HG03159 (cell line): ENCODE data around the gene NAV1.

ENCODE experiments used
- ATAC-seq: cut with Tn5 transposase; IDR thresholded peaks from one replicate; pipeline ENCODE4 v1.9.1; 2021; ENCODE audit warnings: mild to moderate bottlenecking, moderate library complexity; ENCODE audit not compliant: unreplicated experiment

NAV1 gene

GRCh38 chr1:201525193-201525778 lies 13.6 kb upstream of the NAV1 start:
- no peak for ATAC-seq

- ATAC-seq, result no peak
Measured at GRCh38 chr1:201527879-201528278, 11.0 kb upstream of the NAV1 start.

DNA sequence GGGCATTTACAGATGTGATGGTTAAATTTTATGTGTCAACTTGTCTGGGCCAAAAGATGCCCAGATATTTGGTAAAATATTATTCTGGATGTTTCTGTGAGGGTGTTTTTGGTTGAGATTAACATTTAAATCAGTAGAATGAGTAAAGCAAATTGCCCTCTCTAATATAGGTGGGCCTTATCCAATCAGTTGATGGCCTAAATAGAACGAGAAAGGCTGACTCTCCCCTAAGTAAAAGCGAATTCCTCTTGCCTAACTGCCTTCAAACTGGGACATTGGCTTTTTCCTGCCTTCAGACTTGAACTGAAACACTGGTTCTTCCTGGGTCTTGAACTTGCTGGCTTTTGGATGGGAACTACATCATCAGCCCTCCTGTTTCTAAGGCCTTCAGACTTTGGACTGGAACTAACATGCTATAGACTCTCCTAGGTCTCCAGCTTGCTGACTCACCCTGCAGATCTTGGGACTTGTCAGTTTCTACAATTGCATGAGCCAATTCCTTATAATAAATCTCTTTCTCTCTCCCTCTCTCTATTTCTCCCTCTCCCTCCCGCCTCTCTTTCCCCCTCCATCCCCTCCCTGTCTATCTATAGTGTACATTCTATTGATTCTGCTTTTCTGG lies 10.2 kb upstream of the NAV1 start:
- ATAC-seq, result no peak

DNA sequence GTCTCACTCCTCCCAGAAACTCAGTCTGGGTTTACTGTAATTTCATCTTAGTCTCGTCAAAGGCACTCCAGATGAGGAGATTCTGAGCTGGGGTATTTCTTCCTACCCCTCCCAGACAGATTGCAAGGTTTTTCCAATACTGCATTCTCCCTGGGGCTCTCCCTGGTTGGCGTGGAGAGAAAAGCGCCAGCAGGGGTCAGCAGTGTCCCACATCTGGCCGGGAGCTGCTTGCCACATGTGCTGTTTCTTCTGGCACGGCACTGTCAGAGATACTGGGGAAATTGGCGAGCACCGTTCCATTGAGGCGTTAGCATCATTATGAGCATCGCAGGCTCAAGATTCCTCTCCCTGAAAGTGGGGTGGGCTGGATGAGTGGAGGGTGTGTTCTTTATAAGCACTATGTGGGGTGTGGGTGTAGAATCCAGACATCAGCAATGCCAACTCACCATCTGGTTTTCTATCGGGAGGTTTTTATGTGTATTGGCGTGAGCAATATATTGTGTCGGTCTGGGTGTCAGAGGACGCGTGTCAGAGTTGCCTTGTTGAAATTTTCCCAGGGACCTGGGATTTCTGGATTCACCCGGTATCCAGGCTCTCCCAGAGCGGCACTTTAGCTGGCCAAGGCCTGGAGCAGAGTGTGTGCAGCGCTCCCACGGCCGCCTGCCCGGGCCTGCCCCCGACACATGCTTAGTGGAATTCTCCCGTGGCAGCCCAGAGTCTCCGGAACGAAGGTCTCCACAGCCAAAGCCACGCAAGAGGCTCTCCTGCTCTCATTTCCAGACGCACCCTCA lies 8.0 kb upstream of the NAV1 start:
- ATAC-seq, result no peak

DNA sequence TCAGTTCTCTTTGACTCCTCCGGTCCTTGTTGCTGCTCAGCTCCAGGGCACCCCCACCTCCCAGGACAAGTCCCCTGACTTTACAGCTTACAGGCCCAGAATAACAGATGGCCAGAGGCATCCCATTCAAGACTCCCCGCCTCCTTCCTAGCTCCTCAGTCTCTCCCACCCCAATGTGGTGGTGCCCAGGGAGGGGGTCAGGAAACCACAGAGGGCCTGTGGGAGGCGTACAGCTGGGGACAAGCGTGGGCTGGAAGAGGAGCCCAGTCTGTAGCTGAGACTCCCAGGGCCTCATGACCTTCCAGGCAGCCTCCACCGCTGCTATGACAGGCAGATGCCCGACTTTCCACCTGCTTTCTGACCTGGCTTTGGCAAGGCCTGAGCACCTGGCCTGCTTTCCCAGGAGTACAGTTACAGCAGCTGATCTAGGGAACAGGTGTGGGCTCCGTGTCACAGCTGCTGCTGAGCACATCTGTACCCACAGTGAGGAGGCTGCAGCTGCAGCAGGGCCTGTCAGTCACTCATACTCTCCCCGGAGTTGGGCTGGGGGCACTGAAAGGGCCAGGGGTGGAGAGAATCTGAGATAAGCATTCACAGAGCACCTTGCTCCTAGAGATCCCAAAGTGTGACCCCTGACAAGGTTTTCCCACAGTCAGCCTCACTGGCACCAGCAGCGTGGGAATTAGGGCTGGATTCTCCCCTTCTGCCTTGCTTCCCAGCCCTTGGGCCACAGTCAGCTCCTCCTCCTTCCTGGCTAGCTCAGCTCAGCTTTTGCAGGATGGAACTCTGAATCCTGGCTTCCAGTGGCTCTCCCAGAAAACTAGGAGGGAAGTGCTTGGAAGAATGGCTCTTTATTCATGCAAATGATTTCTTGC lies 7.1 kb upstream of the NAV1 start:
- ATAC-seq, result no peak

DNA sequence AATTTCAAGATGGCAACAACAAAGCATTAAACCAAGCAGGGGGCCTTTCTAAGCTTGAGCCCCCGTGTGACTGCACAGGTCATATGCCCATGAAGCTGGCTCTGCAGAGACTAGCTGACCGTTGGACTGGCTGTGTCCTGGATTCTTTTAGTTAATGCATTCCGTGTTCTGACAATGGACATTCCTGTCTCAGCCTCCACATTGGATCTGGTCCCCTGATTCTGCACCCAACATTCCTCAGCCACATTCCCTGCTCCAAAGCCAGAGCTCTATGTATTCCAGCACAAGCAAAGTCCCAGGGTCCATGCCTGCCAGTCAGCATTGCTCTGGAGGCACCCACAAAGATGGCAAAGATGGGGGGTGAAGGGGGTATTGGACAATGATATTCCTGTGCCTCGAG lies 5.1 kb upstream of the NAV1 start:
- no peak for ATAC-seq

DNA sequence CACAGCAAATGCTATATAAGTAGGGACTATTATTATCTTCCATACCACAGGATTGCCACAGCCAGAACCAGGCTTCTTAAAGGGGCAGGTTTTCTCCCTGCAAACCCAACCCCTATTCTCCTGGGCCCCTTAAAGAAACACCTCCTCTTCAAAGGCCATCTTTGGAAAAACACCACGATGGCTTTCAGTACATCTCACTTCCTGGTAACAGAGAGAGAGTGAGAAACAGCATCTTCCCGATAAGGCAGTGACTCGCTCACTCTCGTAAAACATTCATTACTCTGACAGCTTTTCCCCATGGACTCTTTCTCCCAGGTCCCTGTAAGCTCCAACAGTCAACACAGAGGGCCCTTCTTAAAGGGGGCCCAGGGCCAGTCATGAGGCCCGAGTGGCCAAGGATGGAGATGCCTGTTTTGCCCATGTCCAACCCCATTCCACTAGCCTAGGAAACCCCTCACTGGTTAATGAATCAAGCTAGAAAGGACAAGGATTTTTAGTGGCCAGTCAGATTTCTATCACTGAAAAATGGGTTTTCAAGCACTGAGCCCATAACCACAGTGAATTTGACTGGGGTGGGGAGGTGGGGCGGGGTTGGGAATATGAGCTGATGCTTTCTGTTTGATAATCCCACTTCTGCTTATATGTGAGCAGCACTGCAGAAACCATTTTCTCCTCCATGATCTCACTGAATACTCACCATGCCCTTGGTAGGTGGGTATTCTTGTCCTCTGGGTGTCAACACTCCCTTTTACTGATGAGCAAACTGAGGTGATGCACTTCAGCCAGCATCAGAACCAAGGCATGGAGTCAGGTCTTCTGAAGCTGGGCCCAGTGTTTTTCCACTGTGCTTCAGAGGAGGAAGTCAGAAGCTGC lies 3.6 kb upstream of the NAV1 start:
- no peak for ATAC-seq

DNA sequence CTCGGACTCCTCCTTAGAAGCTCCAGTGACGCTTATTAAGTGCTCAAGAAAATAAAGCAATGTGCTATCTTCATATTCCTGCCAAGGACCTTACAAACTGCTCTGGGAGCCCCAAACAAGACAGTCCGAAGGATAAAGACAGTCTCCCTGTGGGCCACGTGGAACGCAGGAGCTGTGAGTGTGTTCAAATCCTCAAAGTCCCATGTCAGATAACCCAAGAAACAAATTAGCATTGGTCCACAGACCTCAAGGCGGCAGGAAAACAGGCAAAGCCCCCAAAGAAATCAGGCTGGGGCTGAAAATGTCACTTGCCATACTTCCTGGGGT lies 3.0 kb upstream of the NAV1 start:
- ATAC-seq, result no peak

GRCh38 chr1:201536558-201536957 lies 2.4 kb upstream of the NAV1 start:
- no peak for ATAC-seq

GRCh38 chr1:201537028-201537427 lies 1.9 kb upstream of the NAV1 start:
- no peak for ATAC-seq

DNA sequence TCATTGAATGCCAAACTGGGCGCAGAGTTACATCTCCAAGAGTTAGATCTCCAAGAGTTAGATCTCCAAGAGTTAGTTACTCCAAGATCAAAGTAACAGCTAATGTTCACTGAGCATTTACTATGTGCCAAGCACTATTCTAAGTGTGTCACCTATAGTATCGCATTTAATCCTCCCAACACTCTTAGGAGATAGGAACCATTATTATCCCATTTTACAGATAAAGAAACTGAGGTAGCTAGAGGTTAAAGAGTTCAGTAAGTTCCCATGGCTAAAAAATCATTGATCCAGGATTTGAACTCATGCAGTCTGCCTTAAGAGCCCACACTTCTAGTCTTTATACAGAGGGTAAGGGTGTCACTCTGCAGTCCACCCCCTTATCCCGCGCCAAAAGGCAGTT lies 1.5 kb upstream of the NAV1 start:
- no peak for ATAC-seq

GRCh38 chr1:201537891-201538611 lies 876 bp upstream of the NAV1 start:
- ATAC-seq, result no peak

- no peak for ATAC-seq
Measured at GRCh38 chr1:201539561-201540431, 869 bp downstream of the NAV1 start.

- ATAC-seq, result no peak
Measured at GRCh38 chr1:201540846-201541735, 2.2 kb downstream of the NAV1 start.

DNA sequence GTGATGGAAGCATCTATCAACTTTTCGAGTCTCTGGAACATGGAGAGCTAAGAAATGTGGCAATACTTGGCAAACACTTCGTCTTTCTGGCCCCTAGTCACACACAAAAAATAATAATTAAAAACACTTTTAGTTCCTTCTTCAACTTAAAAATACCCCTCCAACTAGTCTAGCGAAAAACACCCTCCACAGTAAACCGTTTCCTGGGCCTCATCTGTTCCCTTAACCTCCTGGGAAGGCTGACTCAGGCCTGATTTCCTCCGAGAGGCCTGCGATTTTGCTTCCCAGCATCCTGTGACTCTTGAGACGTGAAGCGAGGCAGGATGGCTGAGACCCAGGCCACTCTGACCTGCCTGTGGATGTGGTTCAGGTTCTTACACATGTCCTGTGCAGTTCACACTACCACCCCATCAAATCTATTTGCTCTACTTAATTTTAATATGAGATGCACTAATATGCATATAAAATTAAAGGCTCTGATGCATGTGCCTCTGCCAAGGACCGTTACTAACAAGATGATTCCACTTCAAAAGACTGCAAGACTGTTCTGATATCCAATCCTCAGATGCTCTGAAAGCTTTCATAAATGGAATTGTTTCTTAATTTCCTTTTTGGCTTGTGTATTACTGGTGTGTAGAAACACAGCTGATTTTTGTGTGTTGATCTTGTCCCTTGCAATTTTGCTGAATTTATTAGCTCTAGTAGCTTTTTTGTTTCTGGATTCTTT lies 3.5 kb downstream of the NAV1 start:
- ATAC-seq, result no peak

- ATAC-seq, result no peak
Measured at GRCh38 chr1:201543871-201544642, 5.1 kb downstream of the NAV1 start.

GRCh38 chr1:201544710-201545109 lies 5.8 kb downstream of the NAV1 start:
- no peak for ATAC-seq
